Neural progenitor cell (in vitro differentiated cells): ENCODE results near the gene RBFOX1. TPM values are rescaled to one million over a fixed set of nuclear protein-coding genes. Genes with fewer than 3 reads are reported as not detected.

ENCODE experiments used
- DNase-seq: peaks from one replicate; pipeline ENCODE4 v3.0.0-alpha.2; 2016; ENCODE audit warnings: low spot score
- H2AFZ ChIP-seq: fragments of 200-600 bp; sonication (generic); replicated peaks from 2 replicates; pipeline ENCODE4 v1.6.1; 2016; ENCODE audit warnings: antibody characterized with exemption
- H3F3A ChIP-seq: fragments of 200-600 bp; sonication (generic); 2 replicates; pipeline ENCODE4 v1.6.1; 2016; ENCODE audit warnings: antibody characterized with exemption, low read depth
- H3K27ac ChIP-seq: fragments of 200-600 bp; sonication (generic); 2 replicates; pipeline ENCODE4 v1.5.1; 2016; ENCODE audit warnings: mild to moderate bottlenecking
- H3K27me3 ChIP-seq: fragments of 200-600 bp; sonication (generic); 2 replicates; pipeline ENCODE4 v1.6.1; 2016; ENCODE audit warnings: mild to moderate bottlenecking, moderate library complexity
- H3K36me3 ChIP-seq: fragments of 200-600 bp; sonication (generic); 2 replicates; pipeline ENCODE4 v1.5.1; 2016
- H3K4me1 ChIP-seq: fragments of 200-600 bp; sonication (generic); 2 replicates; pipeline ENCODE4 v1.6.1; 2016; ENCODE audit warnings: mixed run types
- H3K4me2 ChIP-seq: fragments of 200-600 bp; sonication (generic); 2 replicates; pipeline ENCODE4 v1.6.1; 2016
- H3K4me3 ChIP-seq: fragments of 200-600 bp; sonication (generic); 2 replicates; pipeline ENCODE4 v1.5.1; 2016
- H3K79me2 ChIP-seq: fragments of 200-600 bp; sonication (generic); 2 replicates; pipeline ENCODE4 v1.6.1; 2016; ENCODE audit warnings: low read depth
- H3K9ac ChIP-seq: fragments of 200-600 bp; sonication (generic); 2 replicates; pipeline ENCODE4 v1.6.1; 2016
- H3K9me3 ChIP-seq: fragments of 200-600 bp; sonication (generic); 2 replicates; pipeline ENCODE4 v1.5.1; 2016; ENCODE audit warnings: low read depth
- H4K20me1 ChIP-seq: fragments of 200-600 bp; sonication (generic); 2 replicates; pipeline ENCODE4 v1.6.1; 2016; ENCODE audit warnings: low read depth
- H3K27ac Mint-ChIP-seq: 3 replicates; pipeline ENCODE4 v1.8.0; 2021; ENCODE audit warnings: mixed read lengths
- H3K27me3 Mint-ChIP-seq: 2 replicates; pipeline ENCODE4 v1.8.0; 2022; ENCODE audit warnings: low read depth, mild to moderate bottlenecking, inconsistent platforms, moderate library complexity, mixed read lengths; ENCODE audit not compliant: insufficient read depth
- H3K36me3 Mint-ChIP-seq: 3 replicates; pipeline ENCODE4 v1.8.0; 2021; ENCODE audit warnings: mixed read lengths
- H3K4me1 Mint-ChIP-seq: 3 replicates; pipeline ENCODE4 v1.8.0; 2021; ENCODE audit warnings: mixed read lengths
- H3K4me3 Mint-ChIP-seq: 3 replicates; pipeline ENCODE4 v1.8.0; 2021; ENCODE audit warnings: mild to moderate bottlenecking, moderate library complexity, mixed read lengths
- H3K9me3 Mint-ChIP-seq: 3 replicates; pipeline ENCODE4 v1.8.0; 2020; ENCODE audit warnings: mixed read lengths
- EZH2 ChIP-seq: fragments of 200-600 bp; sonication (generic); IDR thresholded peaks from 2 replicates; pipeline ENCODE4 v1.6.1; 2017; ENCODE audit warnings: antibody characterized with exemption, mild to moderate bottlenecking, moderate library complexity
- EZH2phosphoT487 ChIP-seq: fragments of 200-600 bp; sonication (generic); IDR thresholded peaks from 2 replicates; pipeline ENCODE4 v1.6.1; 2017; ENCODE audit warnings: antibody characterized with exemption
- total RNA-seq: library from RNA; depleted of rRNA; stranded (reverse); fragments of >200 nt; gene quantifications from 2 replicates; pipeline ENCODE4 v1.2.3, GENCODE V29; 2015; ENCODE audit warnings: low replicate concordance
- TF ChIP-seq, protein P1 (sequence below): fragments of 200-600 bp; sonication (generic); IDR thresholded peaks from 2 replicates; pipeline ENCODE4 v1.5.1; 2017; ENCODE audit warnings: antibody characterized with exemption, mild to moderate bottlenecking

The RBFOX1 gene
- total RNA-seq, 1 donor from 2014 or later = 1.2 TPM

DNA sequence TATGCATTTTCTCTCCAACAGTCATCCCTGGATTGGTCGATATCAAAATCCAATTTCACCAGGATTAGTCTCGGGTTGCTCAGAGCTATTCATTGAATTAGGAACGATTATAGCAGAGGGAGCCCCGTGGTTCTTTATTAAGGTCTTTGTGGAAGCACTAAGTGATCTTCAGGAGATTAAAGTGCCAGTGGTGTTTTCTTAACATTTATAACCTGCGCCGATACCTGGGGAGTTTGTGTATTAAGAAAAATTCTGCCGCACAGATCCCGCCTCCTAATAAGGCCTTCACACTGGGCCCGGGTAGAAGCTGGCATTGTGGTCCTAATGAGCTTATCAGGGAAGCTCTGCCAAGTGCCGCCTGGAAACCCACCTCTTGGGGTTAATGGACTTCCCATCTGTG is 238.7 kb downstream of the RBFOX1 start:
- H3K27ac Mint-ChIP-seq = no peak overlapping the region
- H3K9me3 Mint-ChIP-seq = no peaks in the 10 kb centered on the region

DNA sequence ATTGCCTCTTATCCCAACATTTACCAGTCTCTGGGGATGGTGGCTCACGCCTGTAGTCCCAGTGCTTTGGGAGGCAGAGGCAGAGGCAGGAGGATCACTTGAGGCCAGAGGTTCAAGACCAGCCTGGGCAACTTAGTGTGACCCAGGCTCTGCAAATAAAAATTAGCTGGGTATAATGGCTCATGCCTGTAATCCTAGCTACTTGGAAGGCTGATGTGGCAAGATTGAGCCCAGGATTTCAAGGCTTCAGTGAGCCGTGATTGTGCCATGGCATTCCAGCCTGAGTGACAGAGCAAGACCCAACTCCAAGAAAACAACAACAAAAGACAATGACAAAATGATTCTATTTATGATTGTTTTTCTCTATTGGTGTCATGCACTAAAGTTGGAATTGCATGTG is 244.9 kb downstream of the RBFOX1 start:
- Histone ChIP-seq H3K79me2 (no peaks in the 10 kb centered on the region), H3F3A (no peaks in the 10 kb centered on the region), H4K20me1 (no peaks in the 10 kb centered on the region), H3K4me1 (no peaks in the 10 kb centered on the region), H3K4me3 (no peak overlapping the region), H3K9ac (no peak overlapping the region), H3K4me2 (no peak overlapping the region), H3K36me3 (no peaks in the 10 kb centered on the region), H3K27me3 (no peaks in the 10 kb centered on the region), H2AFZ (no peak overlapping the region), H3K9me3 (no peaks in the 10 kb centered on the region), H3K27ac (no peak overlapping the region)
- no peak for TF ChIP-seq EZH2
- Mint-ChIP-seq H3K36me3 (no peaks in the 10 kb centered on the region), H3K4me3 (no peak overlapping the region), H3K27ac (no peak overlapping the region), H3K4me1 (no peaks in the 10 kb centered on the region), H3K27me3 (peaks cover 3% of the 10 kb centered on the region), H3K9me3 (peaks cover 3% of the 10 kb centered on the region)
- DNase-seq = no peak

More for the DNA sequence above, 238.7 kb downstream of the RBFOX1 start:
- Histone ChIP-seq H3K4me3 (no peak overlapping the region), H3K4me1 (no peaks in the 10 kb centered on the region), H4K20me1 (no peaks in the 10 kb centered on the region), H3K9ac (no peak overlapping the region), H3F3A (no peaks in the 10 kb centered on the region), H3K79me2 (no peaks in the 10 kb centered on the region), H2AFZ (no peak overlapping the region), H3K27ac (no peak overlapping the region), H3K36me3 (no peaks in the 10 kb centered on the region), H3K27me3 (no peaks in the 10 kb centered on the region), H3K9me3 (no peaks in the 10 kb centered on the region), H3K4me2 (no peak overlapping the region)
- TF ChIP-seq, protein P1, sequence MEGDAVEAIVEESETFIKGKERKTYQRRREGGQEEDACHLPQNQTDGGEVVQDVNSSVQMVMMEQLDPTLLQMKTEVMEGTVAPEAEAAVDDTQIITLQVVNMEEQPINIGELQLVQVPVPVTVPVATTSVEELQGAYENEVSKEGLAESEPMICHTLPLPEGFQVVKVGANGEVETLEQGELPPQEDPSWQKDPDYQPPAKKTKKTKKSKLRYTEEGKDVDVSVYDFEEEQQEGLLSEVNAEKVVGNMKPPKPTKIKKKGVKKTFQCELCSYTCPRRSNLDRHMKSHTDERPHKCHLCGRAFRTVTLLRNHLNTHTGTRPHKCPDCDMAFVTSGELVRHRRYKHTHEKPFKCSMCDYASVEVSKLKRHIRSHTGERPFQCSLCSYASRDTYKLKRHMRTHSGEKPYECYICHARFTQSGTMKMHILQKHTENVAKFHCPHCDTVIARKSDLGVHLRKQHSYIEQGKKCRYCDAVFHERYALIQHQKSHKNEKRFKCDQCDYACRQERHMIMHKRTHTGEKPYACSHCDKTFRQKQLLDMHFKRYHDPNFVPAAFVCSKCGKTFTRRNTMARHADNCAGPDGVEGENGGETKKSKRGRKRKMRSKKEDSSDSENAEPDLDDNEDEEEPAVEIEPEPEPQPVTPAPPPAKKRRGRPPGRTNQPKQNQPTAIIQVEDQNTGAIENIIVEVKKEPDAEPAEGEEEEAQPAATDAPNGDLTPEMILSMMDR = no peak
- TF ChIP-seq EZH2phosphoT487 (no peak), EZH2 (no peak)
- no peak for DNase-seq
- Mint-ChIP-seq H3K4me3 (no peak overlapping the region), H3K27me3 (peaks cover 4% of the 10 kb centered on the region), H3K36me3 (no peaks in the 10 kb centered on the region), H3K4me1 (no peaks in the 10 kb centered on the region)

DNA sequence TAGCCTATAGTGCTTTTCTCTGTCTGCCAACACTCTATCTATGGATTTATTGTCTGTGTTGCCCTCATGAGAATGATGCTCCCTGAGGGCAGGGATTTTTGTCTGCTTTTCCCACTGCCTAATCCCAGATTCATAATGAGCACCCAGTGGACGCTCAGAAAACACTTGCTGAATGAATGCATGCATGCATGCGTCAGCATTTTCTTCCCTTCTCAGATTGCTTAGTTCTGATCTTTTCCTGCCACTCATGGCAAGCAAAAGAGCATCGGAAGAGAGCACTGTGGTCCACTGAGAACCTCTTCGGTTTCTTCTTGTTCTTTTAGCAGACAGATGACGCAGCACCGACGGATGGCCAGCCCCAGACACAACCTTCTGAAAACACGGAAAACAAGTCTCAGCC is 246.8 kb downstream of the RBFOX1 start:
- H3K36me3 Mint-ChIP-seq = peaks cover 3% of the 10 kb centered on the region
- H3K27ac ChIP-seq = no peak overlapping the region
- no peaks in the 10 kb centered on the region for H3K4me1 ChIP-seq
- peaks cover 5% of the 10 kb centered on the region for H3K27me3 Mint-ChIP-seq
- no peak overlapping the region for H3K4me3 ChIP-seq
- no peaks in the 10 kb centered on the region for H3K36me3 ChIP-seq
- no peak overlapping the region for H3K27ac Mint-ChIP-seq
- no peaks in the 10 kb centered on the region for H3K9me3 ChIP-seq
- no peaks in the 10 kb centered on the region for H3F3A ChIP-seq
- no peaks in the 10 kb centered on the region for H3K79me2 ChIP-seq
- H3K4me3 Mint-ChIP-seq = no peak overlapping the region
- DNase-seq = no peak
- H3K4me2 ChIP-seq = no peak overlapping the region
- no peak overlapping the region for H2AFZ ChIP-seq
- H3K27me3 ChIP-seq = no peaks in the 10 kb centered on the region
- H3K9ac ChIP-seq = no peak overlapping the region
- H3K4me1 Mint-ChIP-seq = no peaks in the 10 kb centered on the region
- TF ChIP-seq EZH2 = no peak
- TF ChIP-seq, protein P1 = no peak
- TF ChIP-seq EZH2phosphoT487 = no peak
- H3K9me3 Mint-ChIP-seq = peaks cover 3% of the 10 kb centered on the region
- no peaks in the 10 kb centered on the region for H4K20me1 ChIP-seq

DNA sequence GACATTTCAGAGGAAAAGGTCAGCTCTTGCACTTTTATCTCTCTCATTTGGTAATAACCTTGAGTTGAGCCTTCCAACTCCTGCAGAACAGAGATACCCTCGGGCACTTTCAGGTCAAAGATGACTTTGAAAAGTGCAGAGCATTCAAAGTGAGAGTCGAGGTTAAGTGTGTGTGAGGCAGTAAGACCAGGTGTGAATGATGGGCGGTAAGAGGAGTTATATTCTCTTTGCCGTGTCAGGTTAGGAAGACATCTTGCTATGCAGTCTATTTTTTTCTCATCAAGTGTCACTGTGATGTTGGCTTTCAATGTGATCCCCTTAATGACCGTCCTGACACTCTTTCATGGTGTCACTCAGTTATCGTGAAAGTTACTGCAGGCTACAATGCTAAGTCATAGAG is 248.5 kb downstream of the RBFOX1 start:
- TF ChIP-seq EZH2phosphoT487 (no peak), EZH2 (no peak)
- TF ChIP-seq, protein P1 = no peak
- no peaks in the 10 kb centered on the region for H4K20me1 ChIP-seq
- no peaks in the 10 kb centered on the region for H3K36me3 ChIP-seq
- Mint-ChIP-seq H3K27ac (no peak overlapping the region), H3K4me1 (peaks cover 3% of the 10 kb centered on the region), H3K4me3 (no peak overlapping the region), H3K36me3 (peaks cover 4% of the 10 kb centered on the region), H3K27me3 (peaks cover 6% of the 10 kb centered on the region), H3K9me3 (peaks cover 3% of the 10 kb centered on the region)
- no peak overlapping the region for H3K9ac ChIP-seq
- H3K27ac ChIP-seq = no peak overlapping the region
- H3K27me3 ChIP-seq = no peaks in the 10 kb centered on the region
- H2AFZ ChIP-seq = no peak overlapping the region
- no peak for DNase-seq
- no peaks in the 10 kb centered on the region for H3F3A ChIP-seq
- H3K4me3 ChIP-seq = no peak overlapping the region
- no peaks in the 10 kb centered on the region for H3K79me2 ChIP-seq
- no peaks in the 10 kb centered on the region for H3K9me3 ChIP-seq
- H3K4me2 ChIP-seq = no peak overlapping the region
- peaks cover 7% of the 10 kb centered on the region for H3K4me1 ChIP-seq
